ENCODE results near the gene MS4A4A.

DNA sequence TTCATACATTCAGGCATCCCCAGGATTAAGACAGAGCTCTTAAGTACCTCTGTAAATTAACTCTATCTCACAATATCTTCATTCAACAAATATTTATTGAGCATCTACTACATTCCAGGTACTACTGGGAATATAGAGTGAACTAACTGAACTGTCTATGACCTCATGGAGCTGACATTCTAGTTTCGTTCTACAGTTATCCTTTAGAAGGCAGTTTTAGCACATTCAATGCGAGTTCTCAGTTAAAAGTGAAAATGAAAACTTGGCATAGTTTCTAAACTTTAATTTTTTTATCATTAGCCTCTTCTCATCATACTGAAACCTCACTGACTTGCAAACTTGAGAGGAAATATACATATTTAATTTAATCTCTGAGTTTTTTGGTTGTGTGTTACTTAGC is 35.9 kb downstream of the MS4A4A start:
- no peak for TF ChIP-seq ELF1 (tag; IDR thresholded peaks at IDR 0.05)
- TF ChIP-seq GATA2 (CRISPR knock-in tag; IDR thresholded peaks at IDR 0.05), result no peak
- TF ChIP-seq, protein P1, sequence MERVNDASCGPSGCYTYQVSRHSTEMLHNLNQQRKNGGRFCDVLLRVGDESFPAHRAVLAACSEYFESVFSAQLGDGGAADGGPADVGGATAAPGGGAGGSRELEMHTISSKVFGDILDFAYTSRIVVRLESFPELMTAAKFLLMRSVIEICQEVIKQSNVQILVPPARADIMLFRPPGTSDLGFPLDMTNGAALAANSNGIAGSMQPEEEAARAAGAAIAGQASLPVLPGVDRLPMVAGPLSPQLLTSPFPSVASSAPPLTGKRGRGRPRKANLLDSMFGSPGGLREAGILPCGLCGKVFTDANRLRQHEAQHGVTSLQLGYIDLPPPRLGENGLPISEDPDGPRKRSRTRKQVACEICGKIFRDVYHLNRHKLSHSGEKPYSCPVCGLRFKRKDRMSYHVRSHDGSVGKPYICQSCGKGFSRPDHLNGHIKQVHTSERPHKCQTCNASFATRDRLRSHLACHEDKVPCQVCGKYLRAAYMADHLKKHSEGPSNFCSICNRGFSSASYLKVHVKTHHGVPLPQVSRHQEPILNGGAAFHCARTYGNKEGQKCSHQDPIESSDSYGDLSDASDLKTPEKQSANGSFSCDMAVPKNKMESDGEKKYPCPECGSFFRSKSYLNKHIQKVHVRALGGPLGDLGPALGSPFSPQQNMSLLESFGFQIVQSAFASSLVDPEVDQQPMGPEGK (CRISPR knock-in tag; IDR thresholded peaks at IDR 0.05; ENCODE audit: borderline replicate concordance), result no peak
- TF ChIP-seq POLR2AphosphoS5 (IDR thresholded peaks at IDR 0.05; ENCODE audit: control insufficient read depth, insufficient read depth, low read depth, low read length), result no peak
- no peak for TF ChIP-seq RCOR1 (IDR thresholded peaks at IDR 0.05; ENCODE audit: borderline replicate concordance in 1 of 2, low read depth in 2 of 2, low read length in 2 of 2)
- TF ChIP-seq KLF10 (CRISPR knock-in tag; IDR thresholded peaks at IDR 0.05), result no peak
- TF ChIP-seq ZNF184 (CRISPR knock-in tag; IDR thresholded peaks at IDR 0.05), result no peak
- TF ChIP-seq MTF1 (CRISPR knock-in tag; IDR thresholded peaks at IDR 0.05; ENCODE audit: borderline replicate concordance), result no peak
- TF ChIP-seq RFX1 (IDR thresholded peaks at IDR 0.05), result no peak
